Cardiac muscle cell (in vitro differentiated cells and primary cell): ENCODE data around the gene NXPE4. TPM values are rescaled to one million over a fixed set of nuclear protein-coding genes. Genes with fewer than 3 reads are reported as not detected.
"Not testable (repeated sequence)": the region's sequence is repeated elsewhere in the genome, so short reads cannot be mapped to it uniquely, and the experiment has no call there.

Experiments used
- DNase-seq, 2 donors: peaks; one replicate each; pipeline versions ENCODE4 v3.0.0 to v3.0.0-alpha.2; 2010 to 2017; ENCODE audit warnings: low read depth in 1 of 2, low spot score in 1 of 2
- H3K27ac ChIP-seq: fragments of 200-600 bp; sonication (generic); 2 replicates; pipeline ENCODE4 v1.5.1; 2016
- H3K27me3 ChIP-seq: fragments of 200-600 bp; sonication (generic); 2 replicates; pipeline ENCODE4 v1.6.0; 2016; ENCODE audit warnings: control low read depth
- H3K36me3 ChIP-seq: fragments of 200-600 bp; sonication (generic); 2 replicates; pipeline ENCODE4 v1.5.1; 2016; ENCODE audit warnings: control low read depth
- H3K4me1 ChIP-seq: fragments of 200-600 bp; sonication (generic); 2 replicates; pipeline ENCODE4 v1.8.1; 2017; ENCODE audit warnings: low read depth, mild to moderate bottlenecking, mixed run types
- H3K4me3 ChIP-seq: fragments of 200-600 bp; sonication (generic); 2 replicates; pipeline ENCODE4 v1.5.1; 2016; ENCODE audit warnings: mild to moderate bottlenecking
- H3K9me3 ChIP-seq: fragments of 200-600 bp; sonication (generic); 2 replicates; pipeline ENCODE4 v1.5.1; 2017; ENCODE audit warnings: low read depth, mild to moderate bottlenecking, control low read depth
- CTCF ChIP-seq: IDR thresholded peaks from 2 replicates; pipeline ENCODE4 v1.5.1; 2012; ENCODE audit warnings: low read depth, mild to moderate bottlenecking, low read length
- polyA plus RNA-seq: library from polyadenylated mRNA; unstranded; fragments of >200 nt; fragmentation: Nextera tagmentation; extraction: Ambion mirVana; gene quantifications from 2 replicates; pipeline ENCODE4 v1.2.1, GENCODE V29; 2016
- total RNA-seq: library from RNA; depleted of rRNA; stranded (reverse); fragments of >200 nt; gene quantifications from 2 replicates; pipeline ENCODE4 v1.2.3, GENCODE V29; 2016

The NXPE4 gene
- total and polyA plus RNA-seq, 2 experiments from 2014 or later, result not detected

- Histone ChIP-seq H3K36me3 (no peaks in the 10 kb centered on the region), H3K27me3 (no peaks in the 10 kb centered on the region), H3K4me1 (no peaks in the 10 kb centered on the region), H3K4me3 (no peak overlapping the region), H3K27ac (no peak overlapping the region), H3K9me3 (peaks cover 13% of the 10 kb centered on the region)
- no peak for DNase-seq
- TF ChIP-seq CTCF, result no peak
These were observed 21.9 kb upstream of the NXPE4 start for GRCh38 chr11:114617157-114618124.

GRCh38 chr11:114616516-114616915 lies 20.9 kb upstream of the NXPE4 start:
- no peaks in the 10 kb centered on the region for H3K4me1 ChIP-seq
- H3K27me3 ChIP-seq, result no peaks in the 10 kb centered on the region
- no peak overlapping the region for H3K4me3 ChIP-seq
- no peak for DNase-seq
- H3K36me3 ChIP-seq, result no peaks in the 10 kb centered on the region
- TF ChIP-seq CTCF, result no peak
- H3K27ac ChIP-seq, result no peak overlapping the region
- peaks cover 13% of the 10 kb centered on the region for H3K9me3 ChIP-seq

GRCh38 chr11:114615448-114616361 lies 20.1 kb upstream of the NXPE4 start:
- no peak for DNase-seq
- Histone ChIP-seq H3K4me1 (no peaks in the 10 kb centered on the region), H3K27me3 (no peaks in the 10 kb centered on the region), H3K4me3 (no peak overlapping the region), H3K9me3 (peaks cover 13% of the 10 kb centered on the region), H3K36me3 (no peaks in the 10 kb centered on the region), H3K27ac (no peak overlapping the region)
- TF ChIP-seq CTCF, result no peak

GRCh38 chr11:114614127-114614720 lies 18.6 kb upstream of the NXPE4 start:
- no peaks in the 10 kb centered on the region for H3K27me3 ChIP-seq
- no peak for TF ChIP-seq CTCF
- H3K27ac ChIP-seq, result no peak overlapping the region
- H3K9me3 ChIP-seq, result peaks cover 5% of the 10 kb centered on the region
- no peaks in the 10 kb centered on the region for H3K4me1 ChIP-seq
- no peak for DNase-seq
- no peak overlapping the region for H3K4me3 ChIP-seq
- H3K36me3 ChIP-seq, result no peaks in the 10 kb centered on the region

- H3K9me3 ChIP-seq, H3K27me3 ChIP-seq: not testable (repeated sequence)
These were observed 17.5 kb upstream of the NXPE4 start for GRCh38 chr11:114613094-114613493.

More at GRCh38 chr11:114613094-114613493, 17.5 kb upstream of the NXPE4 start:
- H3K4me3 ChIP-seq, H3K4me1 ChIP-seq, H3K36me3 ChIP-seq, DNase-seq, H3K27ac ChIP-seq: not testable (repeated sequence)
